Neutrophil (primary cell): ENCODE measurements around the gene OAS1.
A peak's percentile ranks its signal among the peaks of the same experiment; 100 is the strongest.

Experiments
- H3K27ac ChIP-seq: fragments of 200-600 bp; sonication (generic); 2 replicates; pipeline ENCODE4 v1.5.1; 2016; ENCODE audit warnings: mild to moderate bottlenecking, moderate library complexity
- H3K27me3 ChIP-seq: fragments of 200-600 bp; sonication (generic); 2 replicates; pipeline ENCODE4 v1.6.0; 2016; ENCODE audit warnings: mild to moderate bottlenecking
- H3K36me3 ChIP-seq: fragments of 200-600 bp; sonication (generic); 2 replicates; pipeline ENCODE4 v1.5.1; 2017
- H3K4me1 ChIP-seq, 2 experiments: fragments of 200-600 bp in 1 of 2; sonication (generic) in 1 of 2; 1 replicate in 1 of 2; 2 replicates in 1 of 2; pipeline versions ENCODE4 v1.5.1 to v1.6.1; 2013 to 2016; ENCODE audit warnings: low read depth in 1 of 2, low read length in 1 of 2, mild to moderate bottlenecking in 1 of 2, moderate library complexity in 1 of 2; ENCODE audit not compliant: control insufficient read depth in 1 of 2, insufficient read depth in 1 of 2
- H3K4me3 ChIP-seq, 2 experiments: fragments of 200-600 bp in 1 of 2; sonication (generic) in 1 of 2; 1 replicate in 1 of 2; 2 replicates in 1 of 2; pipeline ENCODE4 v1.5.1; 2013 to 2016; ENCODE audit warnings: low read depth in 1 of 2, low read length in 1 of 2, mild to moderate bottlenecking in 1 of 2, moderate library complexity in 1 of 2
- H3K9me3 ChIP-seq: fragments of 200-600 bp; sonication (generic); 2 replicates; pipeline ENCODE4 v1.5.1; 2016
- TF ChIP-seq, protein P1 (sequence below): fragments of 200-600 bp; sonication (generic); IDR thresholded peaks from 2 replicates; pipeline ENCODE4 v1.5.1; 2016; ENCODE audit warnings: antibody characterized with exemption

OAS1 gene

DNA sequence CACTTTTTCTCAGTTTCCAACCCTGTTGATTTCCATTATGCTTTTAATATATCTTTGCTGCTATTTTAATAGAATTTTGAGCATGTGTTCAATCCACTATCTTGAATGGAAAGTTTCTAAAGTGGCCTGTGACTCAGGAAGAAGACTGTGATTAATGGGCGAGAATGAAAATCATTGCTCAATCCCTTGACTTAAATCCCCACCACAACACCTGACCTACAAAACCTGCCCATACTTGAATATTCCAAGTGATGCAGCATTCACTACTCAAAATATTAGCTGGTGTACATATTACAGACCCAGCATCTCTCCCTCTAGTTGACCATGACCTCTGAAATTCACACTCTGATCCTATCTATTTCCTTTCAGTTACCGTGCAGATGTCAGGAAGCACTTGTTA, 30.2 kb downstream of the OAS1 start:
- TF ChIP-seq, protein P1, sequence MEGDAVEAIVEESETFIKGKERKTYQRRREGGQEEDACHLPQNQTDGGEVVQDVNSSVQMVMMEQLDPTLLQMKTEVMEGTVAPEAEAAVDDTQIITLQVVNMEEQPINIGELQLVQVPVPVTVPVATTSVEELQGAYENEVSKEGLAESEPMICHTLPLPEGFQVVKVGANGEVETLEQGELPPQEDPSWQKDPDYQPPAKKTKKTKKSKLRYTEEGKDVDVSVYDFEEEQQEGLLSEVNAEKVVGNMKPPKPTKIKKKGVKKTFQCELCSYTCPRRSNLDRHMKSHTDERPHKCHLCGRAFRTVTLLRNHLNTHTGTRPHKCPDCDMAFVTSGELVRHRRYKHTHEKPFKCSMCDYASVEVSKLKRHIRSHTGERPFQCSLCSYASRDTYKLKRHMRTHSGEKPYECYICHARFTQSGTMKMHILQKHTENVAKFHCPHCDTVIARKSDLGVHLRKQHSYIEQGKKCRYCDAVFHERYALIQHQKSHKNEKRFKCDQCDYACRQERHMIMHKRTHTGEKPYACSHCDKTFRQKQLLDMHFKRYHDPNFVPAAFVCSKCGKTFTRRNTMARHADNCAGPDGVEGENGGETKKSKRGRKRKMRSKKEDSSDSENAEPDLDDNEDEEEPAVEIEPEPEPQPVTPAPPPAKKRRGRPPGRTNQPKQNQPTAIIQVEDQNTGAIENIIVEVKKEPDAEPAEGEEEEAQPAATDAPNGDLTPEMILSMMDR = no peak
- H3K27ac ChIP-seq = peak overlapping the region; percentile 80

GRCh38 chr12:112937741-112938719, 31.3 kb downstream of the OAS1 start, which contains the start of gene OAS3:
Gene OAS3 (plus strand): TSS chr12:112938474. CDS start chr12:112938531, 57 bp downstream.
- Histone ChIP-seq H3K4me3 (peak within 1 kb of the TSS; percentile 64 to 74), H3K27ac (peak within 1 kb of the TSS; percentile 80), H3K36me3 (peaks cover 7% of the 10 kb centered on the region), H3K27me3 (no peaks in the 10 kb centered on the region), H3K9me3 (no peaks in the 10 kb centered on the region), H3K4me1 (peaks cover 26 to 27% of the 10 kb centered on the region in 2 experiments)
- TF ChIP-seq, protein P1 = no peak

More for the DNA sequence above, 30.2 kb downstream of the OAS1 start:
- H3K4me1 ChIP-seq = peaks cover 26 to 27% of the 10 kb centered on the region in 2 experiments
- peaks cover 5% of the 10 kb centered on the region for H3K36me3 ChIP-seq
- no peak overlapping the region for H3K4me3 ChIP-seq
- no peaks in the 10 kb centered on the region for H3K9me3 ChIP-seq
- H3K27me3 ChIP-seq = no peaks in the 10 kb centered on the region

DNA sequence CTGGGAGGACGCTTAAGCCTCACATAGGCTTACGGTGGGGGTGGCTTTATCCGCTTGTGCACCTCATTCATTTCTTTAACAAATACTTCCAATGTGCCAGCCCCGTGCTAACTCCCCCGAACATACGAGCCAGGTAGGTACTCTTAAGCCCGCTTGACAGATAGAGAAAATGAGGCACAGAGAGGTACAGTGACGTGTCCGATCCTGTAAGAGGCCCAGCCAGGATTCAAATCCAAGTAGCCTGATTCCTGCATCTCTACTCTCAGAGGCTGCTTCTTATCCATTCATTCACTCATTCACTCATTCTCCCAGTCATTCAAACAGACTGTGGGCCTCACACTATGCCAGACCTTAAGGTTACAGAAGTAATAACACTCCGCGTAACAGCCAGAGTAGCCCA, 32.0 kb downstream of the OAS1 start:
- Histone ChIP-seq H3K27ac (peak overlapping the region; percentile 80), H3K36me3 (peaks cover 7% of the 10 kb centered on the region), H3K4me1 (peaks cover 26 to 27% of the 10 kb centered on the region in 2 experiments), H3K27me3 (no peaks in the 10 kb centered on the region), H3K9me3 (no peaks in the 10 kb centered on the region), H3K4me3 (peak overlapping the region; percentile 64 to 74)
- TF ChIP-seq, protein P1 = no peak

GRCh38 chr12:112939761-112940381, 33.1 kb downstream of the OAS1 start:
- H3K27ac ChIP-seq = peak overlapping the region; percentile 41
- peaks cover 26 to 27% of the 10 kb centered on the region in 2 experiments for H3K4me1 ChIP-seq
- H3K9me3 ChIP-seq = no peaks in the 10 kb centered on the region
- H3K36me3 ChIP-seq = peaks cover 10% of the 10 kb centered on the region
- H3K27me3 ChIP-seq = no peaks in the 10 kb centered on the region
- TF ChIP-seq, protein P1 = no peak
- peak overlapping the region; percentile 64 to 74 for H3K4me3 ChIP-seq

DNA sequence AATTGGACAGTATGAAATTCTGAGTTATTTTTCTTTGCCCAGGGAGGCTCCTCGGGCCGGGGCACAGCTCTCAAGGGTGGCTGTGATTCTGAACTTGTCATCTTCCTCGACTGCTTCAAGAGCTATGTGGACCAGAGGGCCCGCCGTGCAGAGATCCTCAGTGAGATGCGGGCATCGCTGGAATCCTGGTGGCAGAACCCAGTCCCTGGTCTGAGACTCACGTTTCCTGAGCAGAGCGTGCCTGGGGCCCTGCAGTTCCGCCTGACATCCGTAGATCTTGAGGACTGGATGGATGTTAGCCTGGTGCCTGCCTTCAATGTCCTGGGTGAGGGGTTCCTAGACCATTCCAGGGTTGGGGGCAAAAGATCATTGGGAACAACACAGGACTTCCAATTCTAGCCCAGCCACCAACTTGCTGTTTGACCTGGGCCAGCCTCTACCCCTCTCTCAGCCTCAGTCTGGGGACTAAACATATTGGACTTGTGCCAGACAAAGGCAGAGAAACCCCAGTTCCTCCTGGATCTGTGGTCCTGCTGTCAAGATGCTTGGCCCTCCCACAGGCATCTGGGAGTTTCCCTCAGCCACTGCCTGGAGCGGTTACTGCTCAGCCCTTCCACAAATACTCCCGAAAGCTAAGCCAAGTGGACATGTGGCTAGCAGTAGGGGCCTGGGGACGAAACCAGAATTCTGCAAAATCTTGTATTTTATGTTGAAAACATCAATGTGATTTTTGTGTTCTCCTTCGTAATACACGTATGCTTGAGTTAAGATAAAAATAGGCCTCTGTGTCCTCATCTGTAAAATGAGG, 35.0 kb downstream of the OAS1 start:
- TF ChIP-seq, protein P1 = no peak

More for the DNA sequence above, 35.0 kb downstream of the OAS1 start:
- Histone ChIP-seq H3K4me3 (no peak overlapping the region), H3K36me3 (peaks cover 15% of the 10 kb centered on the region), H3K27ac (no peak overlapping the region), H3K27me3 (no peaks in the 10 kb centered on the region), H3K4me1 (peaks cover 26 to 27% of the 10 kb centered on the region in 2 experiments), H3K9me3 (no peaks in the 10 kb centered on the region)
